ENCODE data around the gene DGKI.

GRCh38 chr7:137869260-137869659 is 22.5 kb upstream of the DGKI start:
- TF ChIP-seq POLR2AphosphoS5 (IDR thresholded peaks at IDR 0.05), result no peak
- TF ChIP-seq POLR2A (IDR thresholded peaks at IDR 0.05), result no peak
- no peak for TF ChIP-seq CTCF (IDR thresholded peaks at IDR 0.05)

All from stomach (tissue), 4 donors.